GM12875 (cell line): ENCODE data around the gene TMEM132D.

ENCODE experiments used
- H3K4me3 ChIP-seq: one replicate; pipeline ENCODE4 v1.5.1; 2011; ENCODE audit warnings: low read depth, low read length, control low read depth
- TF ChIP-seq, protein P1 (sequence below): IDR thresholded peaks from 2 replicates; pipeline ENCODE4 v1.5.1; 2011; ENCODE audit warnings: low read depth, mild to moderate bottlenecking, control low read depth, inconsistent platforms, low read length, moderate library complexity, borderline replicate concordance; ENCODE audit not compliant: insufficient read depth

Gene TMEM132D

DNA sequence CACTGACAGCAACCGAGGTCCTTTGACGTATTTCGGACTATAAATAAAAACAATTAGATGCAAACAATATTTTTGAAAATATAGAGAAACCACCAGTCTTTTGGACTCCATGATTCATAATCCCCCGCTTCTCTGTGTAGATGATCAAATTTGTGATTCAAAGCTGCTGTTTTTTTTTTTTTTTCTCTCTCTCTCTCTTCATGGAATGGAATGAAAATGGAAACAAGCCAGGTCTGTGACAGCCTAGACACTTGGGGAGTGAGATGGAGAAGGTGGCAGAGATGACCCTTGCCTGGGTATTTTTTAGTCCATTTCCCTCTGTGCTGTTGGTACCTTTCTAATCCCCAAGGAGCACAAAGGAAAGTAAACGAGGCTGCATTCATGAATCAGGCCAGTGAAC, 802.0 kb downstream of the TMEM132D start:
- TF ChIP-seq, protein P1, sequence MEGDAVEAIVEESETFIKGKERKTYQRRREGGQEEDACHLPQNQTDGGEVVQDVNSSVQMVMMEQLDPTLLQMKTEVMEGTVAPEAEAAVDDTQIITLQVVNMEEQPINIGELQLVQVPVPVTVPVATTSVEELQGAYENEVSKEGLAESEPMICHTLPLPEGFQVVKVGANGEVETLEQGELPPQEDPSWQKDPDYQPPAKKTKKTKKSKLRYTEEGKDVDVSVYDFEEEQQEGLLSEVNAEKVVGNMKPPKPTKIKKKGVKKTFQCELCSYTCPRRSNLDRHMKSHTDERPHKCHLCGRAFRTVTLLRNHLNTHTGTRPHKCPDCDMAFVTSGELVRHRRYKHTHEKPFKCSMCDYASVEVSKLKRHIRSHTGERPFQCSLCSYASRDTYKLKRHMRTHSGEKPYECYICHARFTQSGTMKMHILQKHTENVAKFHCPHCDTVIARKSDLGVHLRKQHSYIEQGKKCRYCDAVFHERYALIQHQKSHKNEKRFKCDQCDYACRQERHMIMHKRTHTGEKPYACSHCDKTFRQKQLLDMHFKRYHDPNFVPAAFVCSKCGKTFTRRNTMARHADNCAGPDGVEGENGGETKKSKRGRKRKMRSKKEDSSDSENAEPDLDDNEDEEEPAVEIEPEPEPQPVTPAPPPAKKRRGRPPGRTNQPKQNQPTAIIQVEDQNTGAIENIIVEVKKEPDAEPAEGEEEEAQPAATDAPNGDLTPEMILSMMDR: no peak
- H3K4me3 ChIP-seq: no peak overlapping the region

DNA sequence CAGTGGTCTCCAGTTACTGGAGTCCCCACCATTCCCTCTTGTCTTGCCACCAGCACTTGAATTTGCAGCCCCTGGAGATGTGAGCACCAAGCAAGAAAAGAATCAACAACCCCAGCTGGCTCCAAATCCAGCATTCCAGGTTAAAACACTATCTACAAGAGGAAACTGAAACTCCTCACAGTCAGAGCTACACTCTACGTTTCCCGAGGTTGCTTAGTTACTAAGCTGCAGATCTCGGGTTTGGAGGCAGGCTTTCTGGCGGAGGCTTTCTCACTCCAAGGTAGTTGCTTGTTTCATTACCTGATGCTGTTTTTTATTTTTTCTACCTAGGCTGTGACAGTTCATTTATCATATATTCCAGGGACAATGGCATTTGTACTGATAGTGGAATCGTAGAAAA, 802.4 kb downstream of the TMEM132D start:
- no peak overlapping the region for H3K4me3 ChIP-seq
- TF ChIP-seq, protein P1: no peak

DNA sequence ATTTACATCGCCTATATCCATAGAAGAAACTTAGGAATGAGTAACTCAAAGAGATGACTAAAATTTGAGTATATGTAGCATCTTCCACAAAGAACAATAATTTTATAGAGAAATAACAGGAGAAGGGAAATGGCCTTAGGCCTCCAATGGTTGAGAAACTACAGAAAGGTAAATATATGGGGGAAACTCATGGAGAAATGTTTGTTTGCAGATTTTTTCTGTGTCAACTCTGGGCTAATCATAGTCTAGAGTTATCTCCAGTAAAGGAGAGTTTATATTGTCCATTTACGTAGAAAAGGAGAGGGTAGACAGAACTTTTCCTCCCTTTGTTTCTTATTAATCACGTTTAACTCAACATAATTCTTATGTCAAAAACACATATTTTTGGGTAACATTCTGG, 806.4 kb downstream of the TMEM132D start:
- no peak overlapping the region for H3K4me3 ChIP-seq
- TF ChIP-seq, protein P1: no peak

DNA sequence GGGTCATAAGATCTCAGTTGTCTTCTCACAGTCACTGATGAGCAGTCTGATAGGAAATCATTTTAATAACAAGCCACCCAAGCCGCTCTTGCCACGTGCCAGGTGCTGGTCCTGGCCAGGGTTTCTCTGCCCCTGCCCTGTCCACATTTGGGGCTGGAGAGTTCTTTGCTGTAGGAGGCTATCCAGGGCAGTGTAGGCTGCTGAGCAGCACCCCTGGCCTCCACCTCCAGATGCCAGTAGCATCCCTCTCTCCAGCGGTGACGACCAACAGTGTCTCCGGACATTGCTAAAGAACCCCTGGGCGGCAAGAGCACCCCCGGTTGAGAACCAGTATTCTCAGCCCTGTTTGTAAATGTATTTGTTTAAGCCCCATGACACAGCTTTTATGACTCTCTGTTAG, 806.9 kb downstream of the TMEM132D start:
- TF ChIP-seq, protein P1: no peak
- no peak overlapping the region for H3K4me3 ChIP-seq

DNA sequence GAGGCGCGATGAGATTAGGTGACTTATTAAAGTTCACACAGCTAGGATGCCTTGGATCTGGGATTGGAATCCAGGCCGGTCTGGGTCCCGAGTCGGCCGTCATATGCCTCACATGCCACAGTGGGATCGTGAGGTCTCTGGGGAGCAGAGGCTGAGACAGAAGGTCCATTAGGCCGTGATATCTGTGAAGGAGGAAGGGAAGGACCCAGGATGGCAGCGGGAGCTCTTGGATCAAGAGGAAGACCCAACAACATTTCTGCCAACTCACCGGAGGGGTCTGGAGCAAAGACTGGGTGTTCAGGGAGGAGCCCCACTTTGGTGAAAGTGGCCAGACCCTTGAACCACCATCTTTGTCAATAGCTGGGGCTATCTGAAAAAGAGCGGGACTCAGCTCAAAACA, 807.6 kb downstream of the TMEM132D start:
- TF ChIP-seq, protein P1: no peak
- H3K4me3 ChIP-seq: no peak overlapping the region

DNA sequence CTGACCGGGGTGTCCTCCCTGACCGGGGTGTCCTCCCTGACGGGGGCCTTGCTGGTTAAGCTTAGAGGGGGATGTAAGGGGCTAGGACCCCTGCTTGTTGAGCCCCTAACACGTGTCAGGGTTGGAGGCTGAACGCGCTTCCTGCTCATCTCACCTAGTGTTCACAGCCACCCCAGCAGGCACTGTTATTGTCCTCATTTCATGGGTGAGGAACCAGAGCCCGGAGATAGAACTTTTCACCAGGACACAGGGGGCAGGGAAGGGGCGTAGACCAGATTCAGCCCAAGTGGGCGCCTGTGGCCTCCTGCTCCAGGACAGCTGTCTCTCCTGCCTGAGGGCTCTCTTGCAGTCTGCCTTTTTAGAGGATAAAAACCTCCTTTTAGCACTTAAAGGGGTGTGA, 814.2 kb downstream of the TMEM132D start:
- TF ChIP-seq, protein P1: no peak

DNA sequence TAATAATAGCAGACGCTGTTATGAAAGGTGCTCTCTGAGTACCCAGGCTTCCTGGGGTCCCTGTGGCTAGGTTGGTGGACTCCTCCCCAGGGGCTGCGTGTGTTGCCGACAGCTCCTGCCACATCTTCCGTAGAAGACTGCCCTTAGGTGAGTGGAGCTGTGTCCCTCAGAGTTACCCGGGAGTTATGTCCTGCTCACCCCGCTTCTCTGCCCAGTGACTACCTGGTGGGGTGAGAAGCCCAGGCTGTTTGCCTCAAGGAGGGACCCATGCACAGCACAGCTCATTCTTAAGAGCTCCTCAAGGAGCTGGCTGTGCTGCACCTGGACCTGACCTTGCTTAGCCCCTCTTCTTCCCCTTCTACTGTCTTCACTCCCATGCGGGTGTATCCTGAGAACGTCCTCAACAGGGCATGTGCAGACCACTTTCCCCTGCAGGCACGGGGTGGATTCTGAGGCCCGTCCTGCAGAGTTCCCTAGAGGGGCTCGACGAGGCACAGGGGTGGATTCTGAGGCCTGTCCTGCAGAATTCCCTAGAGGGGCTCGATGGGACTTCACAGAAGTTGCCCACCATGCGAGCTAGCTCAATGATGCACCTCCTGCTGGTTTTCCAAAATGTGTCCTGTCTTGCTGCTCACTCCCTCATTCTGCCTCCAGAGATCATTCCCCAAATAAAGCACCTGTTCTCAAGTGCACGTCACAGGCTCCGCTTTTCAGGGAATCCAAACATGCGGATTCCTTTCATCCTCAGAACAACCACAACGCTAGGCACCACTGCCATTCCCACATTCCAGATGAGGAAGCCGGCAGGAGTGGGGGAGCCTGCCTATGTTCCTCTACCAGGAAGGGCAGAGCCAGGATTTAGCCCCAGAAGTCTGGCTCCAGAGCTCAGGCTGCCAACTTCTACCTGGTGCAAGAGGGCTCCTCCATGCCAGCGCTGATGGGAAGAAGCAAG, 818.7 kb downstream of the TMEM132D start:
- TF ChIP-seq, protein P1: no peak
- H3K4me3 ChIP-seq: no peak overlapping the region

More for the DNA sequence above, 814.2 kb downstream of the TMEM132D start:
- H3K4me3 ChIP-seq: no peak overlapping the region
